IMR-90 (cell line): Measurements from ENCODE around the gene CSRNP3. TPM values are rescaled to one million over a fixed set of nuclear protein-coding genes. Genes with fewer than 3 reads are reported as not detected.

Experiments used
- ATAC-seq: fragments of 200-7000 bp; cut with Tn5 transposase; 2 replicates; pipeline ENCODE4 v1.9.1; 2020; ENCODE audit warnings: low read depth, mild to moderate bottlenecking, moderate library complexity
- BruUV-seq: library from RNA; stranded (reverse); fragments of 400-500 nt; replicated peaks from 2 replicates; lab custom pipeline; 2021; lab: Mats Ljungman, UMichigan
- CTCF ChIA-PET: fragments of 300-600 bp; formaldehyde crosslinking; extraction: SDS; loops from one replicate; lab custom pipeline; 2021; ENCODE audit warnings: antibody characterized with exemption; lab: Yijun Ruan, JAX
- POLR2A ChIA-PET: fragments of 300-600 bp; sonication (Branson Sonifier 250); formaldehyde crosslinking; loops from one replicate; lab custom pipeline; 2022; ENCODE audit warnings: antibody characterized with exemption; ENCODE audit not compliant: unreplicated experiment; lab: Charles Lee
- DNase-seq: peaks from one replicate; pipeline ENCODE4 v3.0.0; 2013
- H2AFZ ChIP-seq: replicated peaks from 2 replicates; pipeline ENCODE3; 2013; ENCODE audit warnings: low read length, mild to moderate bottlenecking; ENCODE audit not compliant: poor library complexity
- H2AK5ac ChIP-seq: 2 replicates; pipeline ENCODE4 v1.6.1; 2013; ENCODE audit warnings: low read depth, low read length, inconsistent platforms
- H2AK9ac ChIP-seq: replicated peaks from 2 replicates; pipeline ENCODE3; 2013; ENCODE audit warnings: mild to moderate bottlenecking, low read depth, low read length, moderate library complexity; ENCODE audit not compliant: poor library complexity
- H2BK120ac ChIP-seq: 2 replicates; pipeline ENCODE4 v1.6.1; 2013; ENCODE audit warnings: low read depth, low read length, inconsistent platforms
- H2BK15ac ChIP-seq: 3 replicates; pipeline ENCODE4 v1.6.1; 2013; ENCODE audit warnings: low read depth, low read length, inconsistent platforms
- H2BK20ac ChIP-seq: 2 replicates; pipeline ENCODE4 v1.6.1; 2013; ENCODE audit warnings: low read depth, mild to moderate bottlenecking, inconsistent platforms, low read length, moderate library complexity
- H2BK5ac ChIP-seq: 2 replicates; pipeline ENCODE4 v1.6.1; 2013; ENCODE audit warnings: mild to moderate bottlenecking, low read depth, low read length, inconsistent platforms; ENCODE audit not compliant: poor library complexity, severe bottlenecking
- H3K14ac ChIP-seq: replicated peaks from 2 replicates; pipeline ENCODE4 v1.6.1; 2013; ENCODE audit warnings: low read depth, low read length, inconsistent platforms
- H3K18ac ChIP-seq: 2 replicates; pipeline ENCODE4 v1.6.1; 2013; ENCODE audit warnings: low read depth, low read length, control low read depth
- H3K23ac ChIP-seq: 2 replicates; pipeline ENCODE4 v1.6.1; 2013; ENCODE audit warnings: low read depth, low read length, inconsistent platforms
- H3K27ac ChIP-seq: 2 replicates; pipeline ENCODE4 v1.5.1; 2013; ENCODE audit warnings: mild to moderate bottlenecking, control low read depth, low read length; ENCODE audit not compliant: insufficient read depth
- H3K27me3 ChIP-seq: 2 replicates; pipeline ENCODE4 v1.6.1; 2013; ENCODE audit warnings: low read length; ENCODE audit not compliant: control insufficient read depth, insufficient read depth
- H3K36me3 ChIP-seq: 2 replicates; pipeline ENCODE4 v1.6.1; 2013; ENCODE audit warnings: low read length, mixed read lengths; ENCODE audit not compliant: control insufficient read depth, insufficient read depth
- H3K4ac ChIP-seq: 2 replicates; pipeline ENCODE4 v1.6.1; 2013; ENCODE audit warnings: low read depth, low read length, inconsistent platforms
- H3K4me1 ChIP-seq: 2 replicates; pipeline ENCODE4 v1.6.1; 2013; ENCODE audit warnings: low read length, mixed read lengths; ENCODE audit not compliant: control insufficient read depth, insufficient read depth
- H3K4me2 ChIP-seq: 2 replicates; pipeline ENCODE4 v1.6.1; 2013; ENCODE audit warnings: low read depth, mild to moderate bottlenecking, control low read depth, low read length, moderate library complexity
- H3K4me3 ChIP-seq: 2 replicates; pipeline ENCODE4 v1.5.1; 2013; ENCODE audit warnings: low read depth, mild to moderate bottlenecking, control low read depth, low read length, moderate library complexity; ENCODE audit not compliant: insufficient read depth
- H3K56ac ChIP-seq: 2 replicates; pipeline ENCODE4 v1.6.1; 2013; ENCODE audit warnings: low read length, inconsistent platforms; ENCODE audit not compliant: insufficient read depth; ENCODE audit errors: extremely low read depth
- H3K79me1 ChIP-seq, 2 experiments: 2 replicates each; pipeline ENCODE4 v1.6.1; 2013; ENCODE audit warnings: low read length in 2 of 2, inconsistent platforms in 1 of 2, low read depth in 1 of 2
- H3K9ac ChIP-seq: 2 replicates; pipeline ENCODE4 v1.6.1; 2013; ENCODE audit warnings: low read depth, low read length, control low read depth
- H3K9me1 ChIP-seq: 2 replicates; pipeline ENCODE4 v1.6.1; 2013; ENCODE audit warnings: low read length, inconsistent platforms; ENCODE audit not compliant: insufficient read depth
- H3K9me3 ChIP-seq: 2 replicates; pipeline ENCODE4 v1.6.1; 2013; ENCODE audit warnings: low read length; ENCODE audit not compliant: control insufficient read depth, insufficient read depth
- H4K20me1 ChIP-seq: 2 replicates; pipeline ENCODE4 v1.6.1; 2013; ENCODE audit warnings: low read length, inconsistent platforms; ENCODE audit not compliant: insufficient read depth
- H4K5ac ChIP-seq: 2 replicates; pipeline ENCODE4 v1.6.1; 2013; ENCODE audit warnings: mild to moderate bottlenecking, low read depth, low read length, control low read depth
- H4K8ac ChIP-seq, 2 experiments: 2 replicates each; pipeline ENCODE4 v1.6.1; 2013; ENCODE audit warnings: low read depth in 2 of 2, low read length in 2 of 2, control low read depth in 1 of 2, inconsistent platforms in 1 of 2
- H4K91ac ChIP-seq: 2 replicates; pipeline ENCODE4 v1.6.1; 2013; ENCODE audit warnings: low read depth, low read length, inconsistent platforms; ENCODE audit not compliant: insufficient read depth
- BHLHE40 ChIP-seq: fragments of 150-350 bp; IDR thresholded peaks from 2 replicates; pipeline ENCODE4 v1.6.1; 2016; ENCODE audit warnings: mild to moderate bottlenecking, low read depth, low read length
- CEBPB ChIP-seq: IDR thresholded peaks from 2 replicates; pipeline ENCODE4 v1.6.1; 2012; ENCODE audit warnings: low read depth, low read length, improper control_type of control experiment
- CHD1 ChIP-seq: IDR thresholded peaks from 2 replicates; pipeline ENCODE4 v1.6.1; 2012; ENCODE audit warnings: low read depth, low read length, improper control_type of control experiment
- FOS ChIP-seq: fragments of 150-350 bp; IDR thresholded peaks from 2 replicates; pipeline ENCODE4 v1.6.1; 2016; ENCODE audit warnings: low read depth, low read length
- MAFK ChIP-seq: IDR thresholded peaks from 2 replicates; pipeline ENCODE4 v1.6.1; 2012; ENCODE audit warnings: low read depth, low read length, improper control_type of control experiment
- MAZ ChIP-seq: IDR thresholded peaks from 2 replicates; pipeline ENCODE4 v1.6.1; 2012; ENCODE audit warnings: low read depth, mild to moderate bottlenecking, low read length, improper control_type of control experiment, moderate library complexity, borderline replicate concordance
- MXI1 ChIP-seq: IDR thresholded peaks from 2 replicates; pipeline ENCODE4 v1.6.1; 2012; ENCODE audit warnings: low read depth, mild to moderate bottlenecking, low read length, moderate library complexity, borderline replicate concordance
- NFE2L2 ChIP-seq: fragments of 150-350 bp; IDR thresholded peaks from 2 replicates; pipeline ENCODE4 v1.6.1; 2016; ENCODE audit warnings: low read depth, mild to moderate bottlenecking, low read length
- POLR2A ChIP-seq: IDR thresholded peaks from 2 replicates; pipeline ENCODE4 v1.6.1; 2012; ENCODE audit warnings: mild to moderate bottlenecking, low read depth, low read length
- RAD21 ChIP-seq: IDR thresholded peaks from 2 replicates; pipeline ENCODE4 v1.6.1; 2012; ENCODE audit warnings: low read length, improper control_type of control experiment
- RCOR1 ChIP-seq: IDR thresholded peaks from 2 replicates; pipeline ENCODE4 v1.6.1; 2012; ENCODE audit warnings: mild to moderate bottlenecking, low read length, improper control_type of control experiment; ENCODE audit not compliant: insufficient replicate concordance
- RFX5 ChIP-seq: IDR thresholded peaks from 2 replicates; pipeline ENCODE4 v1.8.0; 2012; ENCODE audit warnings: low read depth, mild to moderate bottlenecking, low read length, moderate library complexity
- SMC3 ChIP-seq: fragments of 150-350 bp; IDR thresholded peaks from 2 replicates; pipeline ENCODE4 v1.6.1; 2016; ENCODE audit warnings: low read depth, mild to moderate bottlenecking, antibody characterized with exemption, low read length, moderate library complexity
- WGBS, 2 experiments: methylation state at CpG; one replicate each; pipeline versions ENCODE4 v1.1.5 to v1.1.7; 2013; ENCODE audit warnings: missing lambda C conversion rate in 2 of 2; ENCODE audit not compliant: insufficient read length in 1 of 2; ENCODE audit errors: extremely low coverage in 2 of 2; 5-methylcytosine and 5-hydroxymethylcytosine counted together
- dilution Hi-C: fragments of 300-500 bp; cut with HindIII; formaldehyde crosslinking; loops from one replicate; pipeline ENCODE4 v1.14.3; 2018; ENCODE audit warnings: low sequenced_read_pairs; ENCODE audit not compliant: unreplicated experiment
- in situ Hi-C: fragments of 300-500 bp; cut with MboI; formaldehyde crosslinking; loops from 3 replicates; pipeline ENCODE4 v1.14.3; 2019; ENCODE audit warnings: low sequenced_read_pairs, inconsistent platforms, mixed read lengths
- intact Hi-C: fragments of 100-400 bp; cut with micrococcal nuclease; formaldehyde crosslinking; loops from 2 replicates; pipeline ENCODE4 v1.10.0; 2022
- polyA plus RNA-seq, 3 experiments: library from polyadenylated mRNA; depleted of rRNA; stranded (reverse); fragments of >200 nt; gene quantifications; 2 replicates each; pipeline ENCODE4 v1.2.3, GENCODE V29; 2012; ENCODE audit warnings: low replicate concordance in 1 of 3
- total RNA-seq: library from RNA; depleted of rRNA; stranded (reverse); fragments of >200 nt; gene quantifications from 2 replicates; pipeline ENCODE4 v1.2.3, GENCODE V29; 2012
- TF ChIP-seq, protein P1 (sequence below): fragments of 150-350 bp; IDR thresholded peaks from 2 replicates; pipeline ENCODE4 v1.6.1; 2016; ENCODE audit warnings: low read depth, mild to moderate bottlenecking, low read length, moderate library complexity, borderline replicate concordance
- TF ChIP-seq, protein P2 (sequence below): conservative IDR thresholded peaks from 2 replicates; pipeline ENCODE4 v1.5.1; 2012; ENCODE audit warnings: mild to moderate bottlenecking, low read depth, low read length, improper control_type of control experiment
- TF ChIP-seq, protein P3 (sequence below): fragments of 150-350 bp; IDR thresholded peaks from 2 replicates; pipeline ENCODE4 v1.6.1; 2017; ENCODE audit warnings: mild to moderate bottlenecking, antibody characterized with exemption, low read length, low read depth

The CSRNP3 gene
- total and polyA plus RNA-seq, 2 of the 4 experiments (the other 2 are of a cell fraction) = 0.21 to 0.72 TPM

DNA sequence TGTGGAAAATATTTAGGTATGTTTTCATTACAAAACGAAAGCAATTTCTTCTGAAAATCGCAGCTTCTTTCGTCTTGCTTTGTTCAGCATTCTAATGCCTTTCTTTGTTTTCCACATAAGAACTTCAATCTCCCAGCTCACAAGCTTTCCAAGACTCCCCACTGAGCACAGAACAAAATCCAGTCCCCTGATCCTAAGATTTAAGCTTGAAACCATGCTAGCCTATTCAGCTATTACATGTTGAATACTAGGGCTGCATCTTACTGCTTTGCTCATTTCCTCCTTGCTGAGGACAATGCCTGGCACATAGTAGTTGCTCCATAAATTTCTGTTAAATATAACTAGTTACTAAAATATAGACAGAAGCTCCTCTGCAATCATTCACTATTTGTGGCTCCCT lies 163.9 kb downstream of the CSRNP3 start:
- Histone ChIP-seq H4K8ac (no peak overlapping the region), H3K4ac (no peak overlapping the region), H3K9me3 (no peaks in the 10 kb centered on the region), H3K27ac (no peak overlapping the region), H2BK15ac (no peak overlapping the region), H2AFZ (no peak overlapping the region), H4K5ac (no peak overlapping the region), H2BK5ac (no peak overlapping the region), H3K27me3 (no peaks in the 10 kb centered on the region; the same call in 1 of the 2 replicates), H3K36me3 (no peaks in the 10 kb centered on the region), H3K23ac (no peak overlapping the region), H3K14ac (no peak overlapping the region), H2BK120ac (no peak overlapping the region), H4K91ac (no peak overlapping the region), H3K56ac (no peak overlapping the region), H2BK20ac (no peak overlapping the region), H3K9me1 (no peaks in the 10 kb centered on the region), H2AK9ac (no peak overlapping the region), H4K20me1 (no peaks in the 10 kb centered on the region), H3K4me1 (no peaks in the 10 kb centered on the region), H3K18ac (no peak overlapping the region), H3K9ac (no peak overlapping the region), H3K4me3 (no peak overlapping the region), H3K4me2 (no peak overlapping the region), H2AK5ac (no peak overlapping the region), H3K79me1 (no peaks in the 10 kb centered on the region)
- ATAC-seq (no peak), DNase-seq (no peak)
- ChIA-PET CTCF (interaction anchor here (0.5 kb wide), 1 partner anchor 546 kb away, joined by 3 read pairs; no protein-coding TSS in a partner anchor), POLR2A (interaction anchor here (0.6 kb wide), 1 partner anchor 213 kb away, joined by 3 read pairs; no protein-coding TSS in a partner anchor)
- in situ Hi-C loops (no loop called here), intact Hi-C loops (no loop called here), dilution Hi-C loops (no loop called here)
- no TSS peak for BruUV-seq
- TF ChIP-seq CHD1 (no peak), MAFK (no peak), MXI1 (no peak), BHLHE40 (no peak), RAD21 (no peak), POLR2A (no peak), FOS (no peak), RFX5 (no peak), CEBPB (no peak), MAZ (no peak), SMC3 (no peak), NFE2L2 (no peak), RCOR1 (no peak)
- TF ChIP-seq, protein P1, sequence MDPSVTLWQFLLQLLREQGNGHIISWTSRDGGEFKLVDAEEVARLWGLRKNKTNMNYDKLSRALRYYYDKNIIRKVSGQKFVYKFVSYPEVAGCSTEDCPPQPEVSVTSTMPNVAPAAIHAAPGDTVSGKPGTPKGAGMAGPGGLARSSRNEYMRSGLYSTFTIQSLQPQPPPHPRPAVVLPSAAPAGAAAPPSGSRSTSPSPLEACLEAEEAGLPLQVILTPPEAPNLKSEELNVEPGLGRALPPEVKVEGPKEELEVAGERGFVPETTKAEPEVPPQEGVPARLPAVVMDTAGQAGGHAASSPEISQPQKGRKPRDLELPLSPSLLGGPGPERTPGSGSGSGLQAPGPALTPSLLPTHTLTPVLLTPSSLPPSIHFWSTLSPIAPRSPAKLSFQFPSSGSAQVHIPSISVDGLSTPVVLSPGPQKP = no peak
- TF ChIP-seq, protein P2, sequence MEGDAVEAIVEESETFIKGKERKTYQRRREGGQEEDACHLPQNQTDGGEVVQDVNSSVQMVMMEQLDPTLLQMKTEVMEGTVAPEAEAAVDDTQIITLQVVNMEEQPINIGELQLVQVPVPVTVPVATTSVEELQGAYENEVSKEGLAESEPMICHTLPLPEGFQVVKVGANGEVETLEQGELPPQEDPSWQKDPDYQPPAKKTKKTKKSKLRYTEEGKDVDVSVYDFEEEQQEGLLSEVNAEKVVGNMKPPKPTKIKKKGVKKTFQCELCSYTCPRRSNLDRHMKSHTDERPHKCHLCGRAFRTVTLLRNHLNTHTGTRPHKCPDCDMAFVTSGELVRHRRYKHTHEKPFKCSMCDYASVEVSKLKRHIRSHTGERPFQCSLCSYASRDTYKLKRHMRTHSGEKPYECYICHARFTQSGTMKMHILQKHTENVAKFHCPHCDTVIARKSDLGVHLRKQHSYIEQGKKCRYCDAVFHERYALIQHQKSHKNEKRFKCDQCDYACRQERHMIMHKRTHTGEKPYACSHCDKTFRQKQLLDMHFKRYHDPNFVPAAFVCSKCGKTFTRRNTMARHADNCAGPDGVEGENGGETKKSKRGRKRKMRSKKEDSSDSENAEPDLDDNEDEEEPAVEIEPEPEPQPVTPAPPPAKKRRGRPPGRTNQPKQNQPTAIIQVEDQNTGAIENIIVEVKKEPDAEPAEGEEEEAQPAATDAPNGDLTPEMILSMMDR = no peak
- TF ChIP-seq, protein P3, sequence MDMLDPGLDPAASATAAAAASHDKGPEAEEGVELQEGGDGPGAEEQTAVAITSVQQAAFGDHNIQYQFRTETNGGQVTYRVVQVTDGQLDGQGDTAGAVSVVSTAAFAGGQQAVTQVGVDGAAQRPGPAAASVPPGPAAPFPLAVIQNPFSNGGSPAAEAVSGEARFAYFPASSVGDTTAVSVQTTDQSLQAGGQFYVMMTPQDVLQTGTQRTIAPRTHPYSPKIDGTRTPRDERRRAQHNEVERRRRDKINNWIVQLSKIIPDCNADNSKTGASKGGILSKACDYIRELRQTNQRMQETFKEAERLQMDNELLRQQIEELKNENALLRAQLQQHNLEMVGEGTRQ = no peak
- WGBS, 2 experiments = no CpG with 5 or more reads among the region's 3 CpGs
